GM23338 (cell line): ENCODE results near the gene NEK6. TPM values are rescaled to one million over a fixed set of nuclear protein-coding genes. Genes with fewer than 3 reads are reported as not detected.
A peak's percentile ranks its signal among the peaks of the same experiment; 100 is the strongest.

Source experiments
- ATAC-seq: fragments of 200-7000 bp; cut with Tn5 transposase; 3 replicates; pipeline ENCODE4 v1.9.1; 2020
- DNase-seq: peaks from one replicate; pipeline ENCODE4 v3.0.0-alpha.2; 2015; ENCODE audit warnings: low spot score
- H2AFZ ChIP-seq: fragments of 200-600 bp; sonication (generic); 2 replicates; pipeline ENCODE4 v1.8.0; 2016; ENCODE audit warnings: antibody characterized with exemption, mild to moderate bottlenecking, moderate library complexity
- H3F3A ChIP-seq: fragments of 200-600 bp; sonication (generic); replicated peaks from 2 replicates; pipeline ENCODE4 v1.8.0; 2017; ENCODE audit warnings: antibody characterized with exemption, mixed run types, low read depth
- H3K27ac ChIP-seq: fragments of 200-600 bp; sonication (generic); 2 replicates; pipeline ENCODE4 v1.6.1; 2016; ENCODE audit warnings: low read depth
- H3K27me3 ChIP-seq: fragments of 200-600 bp; sonication (generic); 2 replicates; pipeline ENCODE4 v1.8.0; 2016; ENCODE audit warnings: mild to moderate bottlenecking, mixed run types, moderate library complexity; ENCODE audit not compliant: insufficient read depth
- H3K36me3 ChIP-seq: fragments of 200-600 bp; sonication (generic); 2 replicates; pipeline ENCODE4 v1.8.0; 2016; ENCODE audit warnings: mild to moderate bottlenecking; ENCODE audit not compliant: insufficient read depth
- H3K4me1 ChIP-seq: fragments of 200-600 bp; sonication (generic); 2 replicates; pipeline ENCODE4 v1.8.0; 2016; ENCODE audit warnings: mild to moderate bottlenecking, moderate library complexity; ENCODE audit not compliant: insufficient read depth
- H3K4me2 ChIP-seq: fragments of 200-600 bp; sonication (generic); 2 replicates; pipeline ENCODE4 v1.7.1; 2017; ENCODE audit warnings: mixed run types
- H3K4me3 ChIP-seq: fragments of 200-600 bp; sonication (generic); 2 replicates; pipeline ENCODE4 v1.6.1; 2016; ENCODE audit warnings: mixed run types
- H3K79me2 ChIP-seq: fragments of 200-600 bp; sonication (generic); replicated peaks from 2 replicates; pipeline ENCODE4 v1.8.0; 2017; ENCODE audit warnings: mild to moderate bottlenecking; ENCODE audit not compliant: insufficient read depth
- H3K9me2 ChIP-seq: fragments of 200-600 bp; sonication (generic); 2 replicates; pipeline ENCODE4 v1.8.0; 2017; ENCODE audit not compliant: insufficient read depth
- H4K20me1 ChIP-seq: fragments of 200-600 bp; sonication (generic); replicated peaks from 2 replicates; pipeline ENCODE4 v1.8.0; 2017; ENCODE audit warnings: mild to moderate bottlenecking; ENCODE audit not compliant: insufficient read depth
- H3K27ac Mint-ChIP-seq: 2 replicates; pipeline ENCODE4 v1.8.0; 2020; ENCODE audit warnings: inconsistent platforms, mild to moderate bottlenecking, moderate library complexity, mixed read lengths
- H3K27me3 Mint-ChIP-seq: 3 replicates; pipeline ENCODE4 v1.8.0; 2022; ENCODE audit warnings: low read depth, mild to moderate bottlenecking, moderate library complexity, mixed read lengths, inconsistent platforms; ENCODE audit not compliant: insufficient read depth, poor library complexity
- H3K36me3 Mint-ChIP-seq: 3 replicates; pipeline ENCODE4 v1.8.0; 2021; ENCODE audit warnings: low read depth, mild to moderate bottlenecking, inconsistent platforms, moderate library complexity, mixed read lengths
- H3K4me1 Mint-ChIP-seq: 3 replicates; pipeline ENCODE4 v1.8.0; 2020; ENCODE audit warnings: mild to moderate bottlenecking, inconsistent platforms, mixed read lengths
- H3K4me3 Mint-ChIP-seq: 3 replicates; pipeline ENCODE4 v1.8.0; 2021; ENCODE audit warnings: moderate library complexity, mild to moderate bottlenecking, inconsistent platforms, mixed read lengths
- H3K9me3 Mint-ChIP-seq: 3 replicates; pipeline ENCODE4 v1.8.0; 2020; ENCODE audit warnings: moderate library complexity, mild to moderate bottlenecking, inconsistent platforms, mixed read lengths
- EZH2 ChIP-seq: fragments of 200-600 bp; sonication (generic); IDR thresholded peaks from one replicate; pipeline ENCODE4 v1.8.0; 2017; ENCODE audit warnings: antibody characterized with exemption, mild to moderate bottlenecking, low read depth; ENCODE audit not compliant: unreplicated experiment
- EZH2phosphoT487 ChIP-seq: fragments of 200-600 bp; sonication (generic); IDR thresholded peaks from one replicate; pipeline ENCODE4 v1.8.1; 2018; ENCODE audit warnings: antibody characterized with exemption; ENCODE audit not compliant: unreplicated experiment
- JUNB ChIP-seq: IDR thresholded peaks from one replicate; pipeline ENCODE4 v1.6.1; 2016; ENCODE audit warnings: antibody characterized with exemption; ENCODE audit not compliant: unreplicated experiment
- NANOG ChIP-seq: IDR thresholded peaks from 2 replicates; pipeline ENCODE4 v1.6.1; 2016; ENCODE audit warnings: antibody characterized with exemption, borderline replicate concordance
- POLR2AphosphoS5 ChIP-seq: IDR thresholded peaks from 2 replicates; pipeline ENCODE4 v1.6.1; 2016; ENCODE audit warnings: antibody characterized with exemption, low read depth
- STAT1 ChIP-seq: IDR thresholded peaks from one replicate; pipeline ENCODE4 v1.6.1; 2016; ENCODE audit warnings: antibody characterized with exemption; ENCODE audit not compliant: unreplicated experiment
- ZNF114 ChIP-seq: fragments of 250-450 bp; sonication (Bioruptor Pico); IDR thresholded peaks from 2 replicates; pipeline ENCODE4 v1.5.0; 2020; ENCODE audit warnings: mild to moderate bottlenecking, moderate library complexity
- ZNF331 ChIP-seq: fragments of 250-450 bp; sonication (Bioruptor Pico); IDR thresholded peaks from 2 replicates; pipeline ENCODE4 v1.5.0; 2020; ENCODE audit warnings: low read depth, mild to moderate bottlenecking, moderate library complexity
- polyA plus RNA-seq: library from polyadenylated mRNA; unstranded; fragments of >200 nt; fragmentation: Nextera tagmentation; extraction: Ambion mirVana; gene quantifications from 2 replicates; pipeline ENCODE4 v1.2.1, GENCODE V29; 2016
- total RNA-seq: library from RNA; depleted of rRNA; stranded (reverse); fragments of >200 nt; shearing (Covaris generic); gene quantifications from 2 replicates; pipeline ENCODE4 v1.2.3, GENCODE V29; 2014
- TF ChIP-seq, protein P1 (sequence below): IDR thresholded peaks from 2 replicates; pipeline ENCODE4 v1.6.1; 2016; ENCODE audit warnings: antibody characterized with exemption
- TF ChIP-seq, protein P2 (sequence below), 2 experiments: fragments of 200-600 bp in 1 of 2; sonication (generic) in 1 of 2; conservative IDR thresholded peaks; 2 replicates each; pipeline versions ENCODE4 v1.5.1 to v1.6.1; 2016 to 2017; ENCODE audit warnings: antibody characterized with exemption in 2 of 2, low read depth in 2 of 2, mild to moderate bottlenecking in 2 of 2, moderate library complexity in 1 of 2
- TF ChIP-seq, protein P3 (sequence below): IDR thresholded peaks from one replicate; pipeline ENCODE4 v1.6.1; 2018; ENCODE audit warnings: antibody characterized with exemption; ENCODE audit not compliant: unreplicated experiment

Gene NEK6
- total and polyA plus RNA-seq, 2 experiments from 2014 or later: 8.1 to 11.2 TPM

DNA sequence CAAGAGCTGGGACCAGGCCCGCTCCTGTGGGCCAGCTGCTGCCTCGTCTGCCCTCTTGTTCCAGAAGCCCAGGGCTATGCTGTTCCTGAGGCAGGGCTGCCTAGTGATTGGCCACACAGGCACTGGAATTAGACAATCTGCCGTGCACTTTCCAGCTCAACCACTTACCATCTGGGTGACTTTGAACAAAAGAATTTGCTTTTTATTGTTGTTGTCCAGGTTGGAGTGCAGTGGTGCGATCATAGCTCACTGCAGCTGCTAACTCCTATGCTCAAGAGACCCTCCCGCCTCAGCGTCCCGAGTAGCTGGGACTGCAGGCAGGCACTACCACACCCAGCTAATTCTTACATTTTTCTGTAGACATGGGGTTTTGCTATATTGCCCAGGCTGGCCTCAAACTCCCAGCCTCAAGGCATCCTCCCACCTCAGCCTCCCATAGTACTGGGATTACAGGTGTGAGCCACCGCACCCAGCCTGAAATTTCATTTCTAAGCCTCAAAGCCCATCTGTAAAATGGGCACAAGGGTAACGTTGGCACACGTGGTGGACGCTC lies 1.2 kb upstream of the NEK6 start:
- Histone ChIP-seq H3K27ac (no peak overlapping the region; the same call in 1 of the 2 replicates), H3K27me3 (no peaks in the 10 kb centered on the region), H2AFZ (no peak overlapping the region; the same call in 1 of the 2 replicates), H3F3A (peaks cover 7% of the 10 kb centered on the region; the same call in 1 of the 2 replicates), H3K4me2 (peak overlapping the region; percentile 20; the same call in 1 of the 2 replicates), H3K36me3 (no peaks in the 10 kb centered on the region), H3K4me3 (no peak overlapping the region), H3K79me2 (peaks cover 22% of the 10 kb centered on the region), H3K4me1 (peaks cover 24% of the 10 kb centered on the region), H3K9me2 (no peaks in the 10 kb centered on the region), H4K20me1 (no peaks in the 10 kb centered on the region)
- ATAC-seq (no peak), DNase-seq (no peak)
- peak overlapping the region; percentile 85 for H3K4me3 Mint-ChIP-seq
- no peak overlapping the region for H3K27ac Mint-ChIP-seq
- H3K27me3 Mint-ChIP-seq: peaks cover 30% of the 10 kb centered on the region
- no peaks in the 10 kb centered on the region; the same call in 2 of the 3 replicates for H3K9me3 Mint-ChIP-seq
- H3K4me1 Mint-ChIP-seq: peaks cover 37% of the 10 kb centered on the region
- H3K36me3 Mint-ChIP-seq: no peaks in the 10 kb centered on the region; the same call in 1 of the 3 replicates
- TF ChIP-seq, protein P1, sequence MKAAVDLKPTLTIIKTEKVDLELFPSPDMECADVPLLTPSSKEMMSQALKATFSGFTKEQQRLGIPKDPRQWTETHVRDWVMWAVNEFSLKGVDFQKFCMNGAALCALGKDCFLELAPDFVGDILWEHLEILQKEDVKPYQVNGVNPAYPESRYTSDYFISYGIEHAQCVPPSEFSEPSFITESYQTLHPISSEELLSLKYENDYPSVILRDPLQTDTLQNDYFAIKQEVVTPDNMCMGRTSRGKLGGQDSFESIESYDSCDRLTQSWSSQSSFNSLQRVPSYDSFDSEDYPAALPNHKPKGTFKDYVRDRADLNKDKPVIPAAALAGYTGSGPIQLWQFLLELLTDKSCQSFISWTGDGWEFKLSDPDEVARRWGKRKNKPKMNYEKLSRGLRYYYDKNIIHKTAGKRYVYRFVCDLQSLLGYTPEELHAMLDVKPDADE: no peak
- no peak for TF ChIP-seq ZNF331
- no peak for TF ChIP-seq EZH2phosphoT487
- TF ChIP-seq ZNF114 (CRISPR knock-in tag): no peak
- TF ChIP-seq, protein P2, sequence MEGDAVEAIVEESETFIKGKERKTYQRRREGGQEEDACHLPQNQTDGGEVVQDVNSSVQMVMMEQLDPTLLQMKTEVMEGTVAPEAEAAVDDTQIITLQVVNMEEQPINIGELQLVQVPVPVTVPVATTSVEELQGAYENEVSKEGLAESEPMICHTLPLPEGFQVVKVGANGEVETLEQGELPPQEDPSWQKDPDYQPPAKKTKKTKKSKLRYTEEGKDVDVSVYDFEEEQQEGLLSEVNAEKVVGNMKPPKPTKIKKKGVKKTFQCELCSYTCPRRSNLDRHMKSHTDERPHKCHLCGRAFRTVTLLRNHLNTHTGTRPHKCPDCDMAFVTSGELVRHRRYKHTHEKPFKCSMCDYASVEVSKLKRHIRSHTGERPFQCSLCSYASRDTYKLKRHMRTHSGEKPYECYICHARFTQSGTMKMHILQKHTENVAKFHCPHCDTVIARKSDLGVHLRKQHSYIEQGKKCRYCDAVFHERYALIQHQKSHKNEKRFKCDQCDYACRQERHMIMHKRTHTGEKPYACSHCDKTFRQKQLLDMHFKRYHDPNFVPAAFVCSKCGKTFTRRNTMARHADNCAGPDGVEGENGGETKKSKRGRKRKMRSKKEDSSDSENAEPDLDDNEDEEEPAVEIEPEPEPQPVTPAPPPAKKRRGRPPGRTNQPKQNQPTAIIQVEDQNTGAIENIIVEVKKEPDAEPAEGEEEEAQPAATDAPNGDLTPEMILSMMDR (conservative IDR thresholded peaks at IDR 0.05; ENCODE audit: low read depth in 2 of 2): no peak
- TF ChIP-seq, protein P3, sequence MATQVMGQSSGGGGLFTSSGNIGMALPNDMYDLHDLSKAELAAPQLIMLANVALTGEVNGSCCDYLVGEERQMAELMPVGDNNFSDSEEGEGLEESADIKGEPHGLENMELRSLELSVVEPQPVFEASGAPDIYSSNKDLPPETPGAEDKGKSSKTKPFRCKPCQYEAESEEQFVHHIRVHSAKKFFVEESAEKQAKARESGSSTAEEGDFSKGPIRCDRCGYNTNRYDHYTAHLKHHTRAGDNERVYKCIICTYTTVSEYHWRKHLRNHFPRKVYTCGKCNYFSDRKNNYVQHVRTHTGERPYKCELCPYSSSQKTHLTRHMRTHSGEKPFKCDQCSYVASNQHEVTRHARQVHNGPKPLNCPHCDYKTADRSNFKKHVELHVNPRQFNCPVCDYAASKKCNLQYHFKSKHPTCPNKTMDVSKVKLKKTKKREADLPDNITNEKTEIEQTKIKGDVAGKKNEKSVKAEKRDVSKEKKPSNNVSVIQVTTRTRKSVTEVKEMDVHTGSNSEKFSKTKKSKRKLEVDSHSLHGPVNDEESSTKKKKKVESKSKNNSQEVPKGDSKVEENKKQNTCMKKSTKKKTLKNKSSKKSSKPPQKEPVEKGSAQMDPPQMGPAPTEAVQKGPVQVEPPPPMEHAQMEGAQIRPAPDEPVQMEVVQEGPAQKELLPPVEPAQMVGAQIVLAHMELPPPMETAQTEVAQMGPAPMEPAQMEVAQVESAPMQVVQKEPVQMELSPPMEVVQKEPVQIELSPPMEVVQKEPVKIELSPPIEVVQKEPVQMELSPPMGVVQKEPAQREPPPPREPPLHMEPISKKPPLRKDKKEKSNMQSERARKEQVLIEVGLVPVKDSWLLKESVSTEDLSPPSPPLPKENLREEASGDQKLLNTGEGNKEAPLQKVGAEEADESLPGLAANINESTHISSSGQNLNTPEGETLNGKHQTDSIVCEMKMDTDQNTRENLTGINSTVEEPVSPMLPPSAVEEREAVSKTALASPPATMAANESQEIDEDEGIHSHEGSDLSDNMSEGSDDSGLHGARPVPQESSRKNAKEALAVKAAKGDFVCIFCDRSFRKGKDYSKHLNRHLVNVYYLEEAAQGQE: no peak
- TF ChIP-seq STAT1: no peak
- no peak for TF ChIP-seq EZH2
- no peak for TF ChIP-seq NANOG
- TF ChIP-seq POLR2AphosphoS5: no peak
- TF ChIP-seq JUNB: no peak
